ENCODE results near the gene TBX3. TPM values are rescaled to one million over a fixed set of nuclear protein-coding genes. Genes with fewer than 3 reads are reported as not detected.

TBX3 gene
- total and polyA plus RNA-seq, 5 donors from 2014 or later = not detected

DNA sequence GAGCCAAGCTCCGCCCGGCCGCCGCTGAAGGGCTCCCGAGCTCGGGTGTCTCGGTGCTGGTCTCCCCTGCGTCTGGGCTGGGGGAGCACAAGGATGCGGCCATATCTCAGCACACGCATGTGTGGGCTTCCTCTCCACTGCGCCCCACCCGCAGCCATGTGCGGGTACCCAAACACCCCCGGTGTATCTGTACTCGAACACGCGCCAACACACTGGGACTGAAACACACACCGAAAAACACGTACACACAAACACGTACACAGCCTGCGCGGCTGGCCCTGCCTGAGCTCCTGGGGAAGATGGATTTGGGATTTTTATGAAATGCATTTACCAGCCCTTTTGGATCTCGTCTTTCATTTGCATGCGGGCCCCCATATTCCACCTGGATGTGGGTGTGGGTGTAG, 897 bp upstream of the TBX3 start:
- ATAC-seq (ENCODE audit: low read depth in 2 of 2) (no peak), DNase-seq (no peak)
- H3K27me3 Mint-ChIP-seq = peaks cover 95% of the 10 kb centered on the region
- Histone ChIP-seq H3K9me3 (ENCODE audit: control insufficient read depth in 2 of 2, low read length in 2 of 2) (peaks cover 0 to 5% of the 10 kb centered on the region in 2 experiments), H3K27ac (ENCODE audit: insufficient read depth, low read length, poor library complexity, severe bottlenecking) (no peak overlapping the region), H3K27me3 (ENCODE audit: control insufficient read depth, insufficient read depth, low read length) (peaks cover 31% of the 10 kb centered on the region), H3K4me3 (ENCODE audit: low read depth, low read length) (no peak overlapping the region), H3K4me1 (ENCODE audit: control insufficient read depth, insufficient read depth, low read length, poor library complexity, severe bottlenecking) (peaks cover 22% of the 10 kb centered on the region), H3K36me3 (ENCODE audit: control insufficient read depth, insufficient read depth, low read length) (no peaks in the 10 kb centered on the region)
- peak overlapping the region in 2 of 4 donors; percentile 4 to 60 for H3K4me3 Mint-ChIP-seq
- peaks cover 0 to 63% (median 14%) of the 10 kb centered on the region in 4 donors for H3K4me1 Mint-ChIP-seq
- H3K36me3 Mint-ChIP-seq = peaks cover 4% of the 10 kb centered on the region
- no peak overlapping the region for H3K27ac Mint-ChIP-seq
- H3K9me3 Mint-ChIP-seq = peaks cover 0 to 16% (median 7%) of the 10 kb centered on the region in 7 donors

GRCh38 chr12:114683709-114684097, 272 bp downstream of the TBX3 start:
- H3K4me1 Mint-ChIP-seq = peaks cover 0 to 60% (median 11%) of the 10 kb centered on the region in 4 donors
- peak overlapping the region; percentile 55 to 90 (median 86) for H3K4me3 Mint-ChIP-seq
- Histone ChIP-seq H3K36me3 (ENCODE audit: control insufficient read depth, insufficient read depth, low read length) (no peaks in the 10 kb centered on the region), H3K4me3 (ENCODE audit: low read depth, low read length) (peak overlapping the region; percentile 37), H3K27me3 (ENCODE audit: control insufficient read depth, insufficient read depth, low read length) (peaks cover 33% of the 10 kb centered on the region), H3K4me1 (ENCODE audit: control insufficient read depth, insufficient read depth, low read length, poor library complexity, severe bottlenecking) (peaks cover 22% of the 10 kb centered on the region), H3K9me3 (ENCODE audit: control insufficient read depth in 2 of 2, low read length in 2 of 2) (peaks cover 0 to 5% of the 10 kb centered on the region in 2 experiments), H3K27ac (ENCODE audit: insufficient read depth, low read length, poor library complexity, severe bottlenecking) (no peak overlapping the region)
- ATAC-seq (ENCODE audit: low read depth in 2 of 2) = no peak
- H3K9me3 Mint-ChIP-seq = peaks cover 0 to 13% (median 8%) of the 10 kb centered on the region in 7 donors
- no peaks in the 10 kb centered on the region for H3K36me3 Mint-ChIP-seq
- H3K27me3 Mint-ChIP-seq = peaks cover 95% of the 10 kb centered on the region
- DNase-seq = peak in 1 of 3 donors; percentile 2
- peak overlapping the region in 2 of 3 donors; percentile 35 to 73 for H3K27ac Mint-ChIP-seq

- Histone ChIP-seq H3K4me1 (ENCODE audit: control insufficient read depth, insufficient read depth, low read length, poor library complexity, severe bottlenecking) (peaks cover 22% of the 10 kb centered on the region), H3K27ac (ENCODE audit: insufficient read depth, low read length, poor library complexity, severe bottlenecking) (no peak overlapping the region), H3K9me3 (ENCODE audit: control insufficient read depth in 2 of 2, low read length in 2 of 2) (peaks cover 0 to 5% of the 10 kb centered on the region in 2 experiments), H3K4me3 (ENCODE audit: low read depth, low read length) (peak overlapping the region; percentile 37), H3K27me3 (ENCODE audit: control insufficient read depth, insufficient read depth, low read length) (peaks cover 33% of the 10 kb centered on the region), H3K36me3 (ENCODE audit: control insufficient read depth, insufficient read depth, low read length) (no peaks in the 10 kb centered on the region)
- DNase-seq (no peak), ATAC-seq (ENCODE audit: low read depth in 2 of 2) (no peak)
- Mint-ChIP-seq H3K9me3 (peaks cover 0 to 13% (median 7%) of the 10 kb centered on the region in 7 donors), H3K4me1 (peaks cover 0 to 58% (median 11%) of the 10 kb centered on the region in 4 donors), H3K36me3 (no peaks in the 10 kb centered on the region), H3K4me3 (peak overlapping the region; percentile 55 to 90 (median 86)), H3K27me3 (peaks cover 95% of the 10 kb centered on the region), H3K27ac (no peak overlapping the region)
These were observed 928 bp downstream of the TBX3 start for GRCh38 chr12:114682785-114683708.

DNA sequence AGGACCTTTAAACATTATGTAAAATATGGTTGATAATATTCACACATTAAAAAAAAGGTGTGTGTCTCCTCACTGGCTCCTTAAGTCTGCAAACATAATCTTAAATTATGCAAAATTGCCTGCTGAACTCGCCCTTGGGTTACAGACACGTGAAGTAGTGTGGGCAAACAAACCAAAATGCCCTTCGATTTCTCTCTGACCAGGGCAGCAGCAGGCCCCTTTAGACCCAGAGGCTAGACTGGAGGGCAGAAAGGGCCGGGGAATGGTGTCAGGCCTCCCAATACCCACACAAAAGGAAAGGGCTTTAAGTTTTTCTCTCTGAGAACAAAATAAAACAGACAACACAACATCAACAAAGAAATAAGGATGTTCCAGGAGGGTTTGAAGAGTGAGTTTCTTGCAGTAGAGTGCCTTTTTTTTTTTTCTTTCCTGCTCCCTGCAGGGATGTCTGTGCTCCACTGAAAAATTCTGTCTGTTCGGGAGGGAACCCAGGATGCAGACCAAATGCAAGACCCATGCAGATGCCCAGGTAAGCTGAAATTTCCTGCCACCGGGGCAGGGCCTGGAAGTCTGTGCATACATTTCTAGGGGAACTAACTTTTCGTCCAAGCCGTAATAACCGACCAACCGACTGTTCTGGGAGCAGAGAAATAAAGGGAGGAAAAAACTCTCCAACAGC, 1.7 kb downstream of the TBX3 start:
- Histone ChIP-seq H3K9me3 (ENCODE audit: control insufficient read depth in 2 of 2, low read length in 2 of 2) (peaks cover 0 to 5% of the 10 kb centered on the region in 2 experiments), H3K4me1 (ENCODE audit: control insufficient read depth, insufficient read depth, low read length, poor library complexity, severe bottlenecking) (peaks cover 22% of the 10 kb centered on the region), H3K27ac (ENCODE audit: insufficient read depth, low read length, poor library complexity, severe bottlenecking) (no peak overlapping the region), H3K4me3 (ENCODE audit: low read depth, low read length) (no peak overlapping the region), H3K27me3 (ENCODE audit: control insufficient read depth, insufficient read depth, low read length) (peaks cover 30% of the 10 kb centered on the region), H3K36me3 (ENCODE audit: control insufficient read depth, insufficient read depth, low read length) (no peaks in the 10 kb centered on the region)
- Mint-ChIP-seq H3K4me3 (peak overlapping the region in 3 of 4 donors; percentile 41 to 48 (median 41)), H3K27me3 (peaks cover 94% of the 10 kb centered on the region), H3K36me3 (no peaks in the 10 kb centered on the region), H3K27ac (no peak overlapping the region), H3K4me1 (peaks cover 0 to 57% (median 11%) of the 10 kb centered on the region in 4 donors), H3K9me3 (peaks cover 0 to 13% (median 6%) of the 10 kb centered on the region in 7 donors)
- ATAC-seq (ENCODE audit: low read depth in 2 of 2) (no peak), DNase-seq (no peak)

DNA sequence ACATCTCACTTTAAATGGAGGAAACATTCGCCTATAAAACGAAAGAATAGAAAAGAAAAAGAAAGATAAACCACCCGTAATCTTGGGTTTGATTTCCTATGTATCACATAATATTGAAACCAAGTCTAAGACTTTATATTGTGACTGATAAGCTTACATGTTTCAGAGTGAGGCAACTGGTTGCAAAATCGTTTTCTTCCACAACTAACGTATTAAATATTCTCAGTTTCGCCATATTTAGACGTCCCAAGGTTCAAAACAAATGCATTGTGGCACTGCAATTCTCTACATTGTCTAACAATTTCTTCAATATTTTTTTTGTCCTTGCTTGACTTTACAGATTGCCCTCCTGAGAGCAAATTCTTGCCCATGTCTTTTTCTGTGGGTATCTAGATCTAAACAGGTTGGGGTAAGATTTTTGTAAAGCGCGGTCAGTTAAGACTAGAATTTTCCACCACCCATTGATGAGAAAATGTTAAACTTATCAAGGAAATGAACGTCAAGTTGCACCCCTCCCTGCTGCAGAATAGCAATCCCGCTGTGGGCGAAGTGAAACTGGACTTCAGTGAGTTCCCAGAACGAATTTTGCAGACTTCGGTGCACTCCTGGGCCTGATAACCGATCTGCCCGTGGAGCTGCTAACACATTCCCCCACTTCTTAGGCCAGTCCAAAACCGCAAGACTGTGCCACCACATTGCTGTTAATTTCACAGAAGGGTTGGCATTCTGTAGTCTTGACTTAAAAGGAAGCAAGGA, 2.7 kb downstream of the TBX3 start:
- peaks cover 0 to 48% (median 11%) of the 10 kb centered on the region in 4 donors for H3K4me1 Mint-ChIP-seq

DNA sequence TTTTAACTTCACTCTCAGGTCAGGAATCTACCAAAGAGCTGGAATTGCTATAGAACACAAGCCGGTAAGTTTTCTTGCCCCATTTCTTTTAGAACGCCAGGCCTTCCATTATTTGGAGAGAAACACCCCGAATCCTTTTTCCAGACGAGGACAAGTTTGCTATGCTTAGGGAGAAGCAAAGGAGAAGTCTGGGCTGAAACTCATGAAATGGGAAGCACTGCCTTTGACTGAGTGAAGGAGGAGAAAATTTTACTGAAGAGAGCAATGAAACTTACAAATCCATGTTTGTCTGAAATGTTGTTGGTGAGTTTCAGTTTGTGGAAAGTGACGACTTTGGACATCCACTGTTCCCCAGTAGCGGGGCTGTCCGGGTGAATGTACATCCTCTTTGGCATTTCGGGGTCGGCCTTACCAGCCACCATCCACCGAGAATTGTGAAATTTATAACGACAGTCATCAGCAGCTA, 3.3 kb downstream of the TBX3 start:
- Mint-ChIP-seq H3K36me3 (no peaks in the 10 kb centered on the region), H3K27ac (no peak overlapping the region), H3K4me3 (no peak overlapping the region), H3K4me1 (peaks cover 0 to 42% (median 11%) of the 10 kb centered on the region in 4 donors), H3K27me3 (peaks cover 90% of the 10 kb centered on the region), H3K9me3 (peaks cover 0 to 13% (median 8%) of the 10 kb centered on the region in 7 donors)
- no peaks in the 10 kb centered on the region for H3K36me3 ChIP-seq (ENCODE audit: control insufficient read depth, insufficient read depth, low read length)
- peaks cover 35% of the 10 kb centered on the region for H3K27me3 ChIP-seq (ENCODE audit: control insufficient read depth, insufficient read depth, low read length)
- DNase-seq = no peak
- peaks cover 22% of the 10 kb centered on the region for H3K4me1 ChIP-seq (ENCODE audit: control insufficient read depth, insufficient read depth, low read length, poor library complexity, severe bottlenecking)
- no peak for ATAC-seq (ENCODE audit: low read depth in 2 of 2)
- no peak overlapping the region for H3K27ac ChIP-seq (ENCODE audit: insufficient read depth, low read length, poor library complexity, severe bottlenecking)
- H3K9me3 ChIP-seq (ENCODE audit: control insufficient read depth in 2 of 2, low read length in 2 of 2) = peaks cover 0 to 5% of the 10 kb centered on the region in 2 experiments
- H3K4me3 ChIP-seq (ENCODE audit: low read depth, low read length) = no peak overlapping the region

More for the DNA sequence above, 2.7 kb downstream of the TBX3 start:
- Histone ChIP-seq H3K27ac (ENCODE audit: insufficient read depth, low read length, poor library complexity, severe bottlenecking) (no peak overlapping the region), H3K36me3 (ENCODE audit: control insufficient read depth, insufficient read depth, low read length) (no peaks in the 10 kb centered on the region), H3K4me1 (ENCODE audit: control insufficient read depth, insufficient read depth, low read length, poor library complexity, severe bottlenecking) (peaks cover 22% of the 10 kb centered on the region), H3K4me3 (ENCODE audit: low read depth, low read length) (no peak overlapping the region), H3K27me3 (ENCODE audit: control insufficient read depth, insufficient read depth, low read length) (peaks cover 33% of the 10 kb centered on the region), H3K9me3 (ENCODE audit: control insufficient read depth in 2 of 2, low read length in 2 of 2) (peaks cover 0 to 5% of the 10 kb centered on the region in 2 experiments)
- Mint-ChIP-seq H3K27me3 (peaks cover 94% of the 10 kb centered on the region), H3K9me3 (peaks cover 0 to 13% (median 8%) of the 10 kb centered on the region in 7 donors), H3K4me3 (no peak overlapping the region), H3K27ac (no peak overlapping the region), H3K36me3 (no peaks in the 10 kb centered on the region)
- DNase-seq = no peak
- no peak for ATAC-seq (ENCODE audit: low read depth in 2 of 2)

DNA sequence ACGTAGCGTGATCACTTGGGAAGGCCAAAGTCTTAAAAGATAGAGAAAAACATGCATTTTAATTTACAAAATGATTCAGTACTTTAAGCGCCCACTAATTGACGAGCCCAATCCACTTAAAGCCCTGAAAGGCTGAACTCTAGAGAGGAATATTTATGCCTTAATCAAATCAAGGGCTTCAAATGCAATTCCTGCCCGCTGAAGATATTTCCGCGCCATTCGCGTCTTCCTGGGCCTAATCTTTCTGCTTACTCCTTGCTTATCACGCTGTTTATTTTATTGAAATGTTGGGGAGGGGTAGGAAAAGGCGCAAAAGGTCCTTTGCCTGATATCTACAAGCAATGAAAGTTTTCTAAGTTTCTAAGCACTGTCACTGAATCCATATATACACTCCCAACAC, 4.0 kb downstream of the TBX3 start:
- Histone ChIP-seq H3K27me3 (ENCODE audit: control insufficient read depth, insufficient read depth, low read length) (peaks cover 35% of the 10 kb centered on the region), H3K4me1 (ENCODE audit: control insufficient read depth, insufficient read depth, low read length, poor library complexity, severe bottlenecking) (peaks cover 21% of the 10 kb centered on the region), H3K36me3 (ENCODE audit: control insufficient read depth, insufficient read depth, low read length) (no peaks in the 10 kb centered on the region), H3K27ac (ENCODE audit: insufficient read depth, low read length, poor library complexity, severe bottlenecking) (no peak overlapping the region), H3K4me3 (ENCODE audit: low read depth, low read length) (no peak overlapping the region), H3K9me3 (ENCODE audit: control insufficient read depth in 2 of 2, low read length in 2 of 2) (peaks cover 0 to 5% of the 10 kb centered on the region in 2 experiments)
- no peaks in the 10 kb centered on the region for H3K36me3 Mint-ChIP-seq
- no peak overlapping the region for H3K27ac Mint-ChIP-seq
- H3K9me3 Mint-ChIP-seq = peaks cover 0 to 13% (median 8%) of the 10 kb centered on the region in 7 donors
- peaks cover 0 to 35% (median 11%) of the 10 kb centered on the region in 4 donors for H3K4me1 Mint-ChIP-seq
- DNase-seq (no peak), ATAC-seq (ENCODE audit: low read depth in 2 of 2) (no peak)
- peaks cover 84% of the 10 kb centered on the region for H3K27me3 Mint-ChIP-seq
- H3K4me3 Mint-ChIP-seq = peak overlapping the region in 1 of 4 donors; percentile 5

All from CD4-positive, CD25-positive, alpha-beta regulatory T cell (primary cell).